Panc1 (cell line): ENCODE measurements around the gene VEZF1.

Source experiments
- SIN3A ChIP-seq: IDR thresholded peaks from 2 replicates; pipeline ENCODE4 v1.6.1; 2012; ENCODE audit warnings: low read depth, mild to moderate bottlenecking, low read length, moderate library complexity, borderline replicate concordance; ENCODE audit not compliant: insufficient read depth
- TF ChIP-seq, protein P1 (sequence below): fragments of 450-650 bp; IDR thresholded peaks from 2 replicates; pipeline ENCODE4 v1.5.1; 2017; ENCODE audit warnings: mild to moderate bottlenecking

DNA sequence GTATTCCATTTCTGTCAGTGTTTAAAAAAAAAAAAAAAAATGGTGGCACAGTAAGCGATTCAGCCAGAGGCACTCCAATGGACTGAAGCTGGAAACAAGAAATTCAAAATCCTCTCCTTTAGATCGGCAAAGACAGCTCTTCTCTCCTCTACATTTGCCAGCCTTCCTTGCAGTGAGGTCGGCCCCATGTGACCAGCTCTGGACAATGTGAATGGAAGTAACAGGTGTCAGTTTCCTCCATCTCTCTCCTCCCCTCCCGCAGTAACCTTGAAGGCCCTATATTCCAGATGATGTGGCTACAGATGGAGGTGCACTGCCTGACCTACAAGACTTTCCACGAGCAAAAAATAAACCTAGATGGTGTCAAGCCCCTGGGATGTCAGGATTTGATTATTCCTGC, 47.8 kb downstream of the VEZF1 start:
- TF ChIP-seq, protein P1, sequence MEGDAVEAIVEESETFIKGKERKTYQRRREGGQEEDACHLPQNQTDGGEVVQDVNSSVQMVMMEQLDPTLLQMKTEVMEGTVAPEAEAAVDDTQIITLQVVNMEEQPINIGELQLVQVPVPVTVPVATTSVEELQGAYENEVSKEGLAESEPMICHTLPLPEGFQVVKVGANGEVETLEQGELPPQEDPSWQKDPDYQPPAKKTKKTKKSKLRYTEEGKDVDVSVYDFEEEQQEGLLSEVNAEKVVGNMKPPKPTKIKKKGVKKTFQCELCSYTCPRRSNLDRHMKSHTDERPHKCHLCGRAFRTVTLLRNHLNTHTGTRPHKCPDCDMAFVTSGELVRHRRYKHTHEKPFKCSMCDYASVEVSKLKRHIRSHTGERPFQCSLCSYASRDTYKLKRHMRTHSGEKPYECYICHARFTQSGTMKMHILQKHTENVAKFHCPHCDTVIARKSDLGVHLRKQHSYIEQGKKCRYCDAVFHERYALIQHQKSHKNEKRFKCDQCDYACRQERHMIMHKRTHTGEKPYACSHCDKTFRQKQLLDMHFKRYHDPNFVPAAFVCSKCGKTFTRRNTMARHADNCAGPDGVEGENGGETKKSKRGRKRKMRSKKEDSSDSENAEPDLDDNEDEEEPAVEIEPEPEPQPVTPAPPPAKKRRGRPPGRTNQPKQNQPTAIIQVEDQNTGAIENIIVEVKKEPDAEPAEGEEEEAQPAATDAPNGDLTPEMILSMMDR: no peak
- TF ChIP-seq SIN3A: no peak
